ENCODE results near the gene KNOP1.

KNOP1 gene

GRCh38 chr16:19712418-19713058 lies 5.5 kb downstream of the KNOP1 start:
- DNase-seq (ENCODE audit: low read depth), result no peak
- no peak overlapping the region for H3K4me3 ChIP-seq (ENCODE audit: low read length)
- no peak for TF ChIP-seq CTCF (conservative IDR thresholded peaks at IDR 0.05; ENCODE audit: low read depth, low read length)

- no peak for TF ChIP-seq CTCF (conservative IDR thresholded peaks at IDR 0.05; ENCODE audit: low read depth, low read length)
- H3K4me3 ChIP-seq (ENCODE audit: low read length), result no peak overlapping the region
- DNase-seq (ENCODE audit: low read depth), result no peak
These were observed 6.4 kb downstream of the KNOP1 start for GRCh38 chr16:19711643-19712042.

GRCh38 chr16:19710991-19711545 lies 7.0 kb downstream of the KNOP1 start:
- DNase-seq (ENCODE audit: low read depth), result no peak
- TF ChIP-seq CTCF (conservative IDR thresholded peaks at IDR 0.05; ENCODE audit: low read depth, low read length), result peak; percentile 8
- H3K4me3 ChIP-seq (ENCODE audit: low read length), result no peak overlapping the region

- no peak for TF ChIP-seq CTCF (conservative IDR thresholded peaks at IDR 0.05; ENCODE audit: low read depth, low read length)
These were observed 7.7 kb downstream of the KNOP1 start for GRCh38 chr16:19710191-19710908.

GRCh38 chr16:19709381-19710136 lies 8.5 kb downstream of the KNOP1 start:
- TF ChIP-seq CTCF (conservative IDR thresholded peaks at IDR 0.05; ENCODE audit: low read depth, low read length), result no peak
- no peak overlapping the region for H3K4me3 ChIP-seq (ENCODE audit: low read length)
- no peak for DNase-seq (ENCODE audit: low read depth)

More at GRCh38 chr16:19710191-19710908, 7.7 kb downstream of the KNOP1 start:
- DNase-seq (ENCODE audit: low read depth), result no peak
- no peak overlapping the region for H3K4me3 ChIP-seq (ENCODE audit: low read length)

- no peak for DNase-seq (ENCODE audit: low read depth)
- H3K4me3 ChIP-seq (ENCODE audit: low read length), result no peak overlapping the region
- no peak for TF ChIP-seq CTCF (conservative IDR thresholded peaks at IDR 0.05; ENCODE audit: low read depth, low read length)
These were observed 9.5 kb downstream of the KNOP1 start for GRCh38 chr16:19708296-19709205.

Data from retinal pigment epithelial cell (primary cell).